ENCODE results near the gene RUSC2. TPM values are rescaled to one million over a fixed set of nuclear protein-coding genes. Genes with fewer than 3 reads are reported as not detected.
"Not testable (repeated sequence)": the region's sequence is repeated elsewhere in the genome, so short reads cannot be mapped to it uniquely, and the experiment has no call there.

RUSC2 gene
- total RNA-seq, 1 donor from 2014 or later, result 20.8 TPM

- DNase-seq (ENCODE audit: low spot score, unreplicated experiment), result no peak
- H3K27me3 Mint-ChIP-seq, result no peaks in the 10 kb centered on the region
- TF ChIP-seq CTCF (IDR thresholded peaks at IDR 0.05; ENCODE audit: unreplicated experiment), result no peak
- H3K4me3 Mint-ChIP-seq (ENCODE audit: low read depth), result no peak overlapping the region
- H3K4me1 Mint-ChIP-seq (ENCODE audit: low read depth), result peaks cover 33% of the 10 kb centered on the region
- no peaks in the 10 kb centered on the region for H3K36me3 Mint-ChIP-seq (ENCODE audit: insufficient read depth)
- H3K9me3 Mint-ChIP-seq (ENCODE audit: low read depth), result no peaks in the 10 kb centered on the region
- no peak overlapping the region for H3K27ac Mint-ChIP-seq
These were observed 32.8 kb downstream of the RUSC2 start for GRCh38 chr9:35522700-35523099.

- not testable (repeated sequence) for H3K9me3 Mint-ChIP-seq (ENCODE audit: low read depth); H3K27ac Mint-ChIP-seq; H3K36me3 Mint-ChIP-seq (ENCODE audit: insufficient read depth); H3K27me3 Mint-ChIP-seq; DNase-seq (ENCODE audit: low spot score, unreplicated experiment); H3K4me3 Mint-ChIP-seq (ENCODE audit: low read depth)
- peaks cover 24% of the 10 kb centered on the region for H3K4me1 Mint-ChIP-seq (ENCODE audit: low read depth)
These were observed 33.6 kb downstream of the RUSC2 start for GRCh38 chr9:35523556-35523955.

- Mint-ChIP-seq H3K36me3 (ENCODE audit: insufficient read depth) (no peaks in the 10 kb centered on the region), H3K27ac (no peak overlapping the region), H3K4me3 (ENCODE audit: low read depth) (no peak overlapping the region), H3K4me1 (ENCODE audit: low read depth) (peaks cover 5% of the 10 kb centered on the region), H3K9me3 (ENCODE audit: low read depth) (no peaks in the 10 kb centered on the region), H3K27me3 (no peaks in the 10 kb centered on the region)
- TF ChIP-seq CTCF (IDR thresholded peaks at IDR 0.05; ENCODE audit: unreplicated experiment), result no peak
- DNase-seq (ENCODE audit: low spot score, unreplicated experiment), result no peak
These were observed 36.3 kb downstream of the RUSC2 start for GRCh38 chr9:35526087-35526801.

- no peaks in the 10 kb centered on the region for H3K4me1 Mint-ChIP-seq (ENCODE audit: low read depth)
- no peak for DNase-seq (ENCODE audit: low spot score, unreplicated experiment)
- peak overlapping the region; percentile 38 for H3K27ac Mint-ChIP-seq
- H3K9me3 Mint-ChIP-seq (ENCODE audit: low read depth), result no peaks in the 10 kb centered on the region
- H3K27me3 Mint-ChIP-seq, result no peaks in the 10 kb centered on the region
- H3K4me3 Mint-ChIP-seq (ENCODE audit: low read depth), result no peak overlapping the region
- no peak for TF ChIP-seq CTCF (IDR thresholded peaks at IDR 0.05; ENCODE audit: unreplicated experiment)
- H3K36me3 Mint-ChIP-seq (ENCODE audit: insufficient read depth), result no peaks in the 10 kb centered on the region
These were observed 39.4 kb downstream of the RUSC2 start for GRCh38 chr9:35529161-35529823.

- H3K4me3 Mint-ChIP-seq (ENCODE audit: low read depth), result no peak overlapping the region
- peak overlapping the region; percentile 71 for H3K27ac Mint-ChIP-seq
- H3K9me3 Mint-ChIP-seq (ENCODE audit: low read depth), result no peaks in the 10 kb centered on the region
- no peak for DNase-seq (ENCODE audit: low spot score, unreplicated experiment)
- H3K4me1 Mint-ChIP-seq (ENCODE audit: low read depth), result peaks cover 10% of the 10 kb centered on the region
- TF ChIP-seq CTCF (IDR thresholded peaks at IDR 0.05; ENCODE audit: unreplicated experiment), result no peak
- no peaks in the 10 kb centered on the region for H3K27me3 Mint-ChIP-seq
- no peaks in the 10 kb centered on the region for H3K36me3 Mint-ChIP-seq (ENCODE audit: insufficient read depth)
These were observed 43.5 kb downstream of the RUSC2 start for GRCh38 chr9:35533398-35533797.

GRCh38 chr9:35534921-35535320 lies 45.0 kb downstream of the RUSC2 start:
- not testable (repeated sequence) for H3K4me3 Mint-ChIP-seq (ENCODE audit: low read depth); H3K27ac Mint-ChIP-seq; DNase-seq (ENCODE audit: low spot score, unreplicated experiment); H3K9me3 Mint-ChIP-seq (ENCODE audit: low read depth); H3K27me3 Mint-ChIP-seq; H3K36me3 Mint-ChIP-seq (ENCODE audit: insufficient read depth)
- peaks cover 21% of the 10 kb centered on the region for H3K4me1 Mint-ChIP-seq (ENCODE audit: low read depth)

All from progenitor cell of endocrine pancreas (in vitro differentiated cells).